ENCODE results near the gene MAP3K4.

The MAP3K4 gene

GRCh38 chr6:161048641-161049040, 57.1 kb downstream of the MAP3K4 start:
- peak; percentile 65 for DNase-seq

GRCh38 chr6:161050134-161050765, 58.7 kb downstream of the MAP3K4 start:
- no peak for DNase-seq

GRCh38 chr6:161053103-161053502, 61.5 kb downstream of the MAP3K4 start:
- no peak for DNase-seq

- DNase-seq, result no peak
Observed at GRCh38 chr6:161054876-161055275, 63.3 kb downstream of the MAP3K4 start.

GRCh38 chr6:161056451-161056850, 64.9 kb downstream of the MAP3K4 start:
- no peak for DNase-seq

- no peak for DNase-seq
Observed at GRCh38 chr6:161057103-161058091, 65.8 kb downstream of the MAP3K4 start.

GRCh38 chr6:161058741-161059140, 67.2 kb downstream of the MAP3K4 start:
- DNase-seq, result no peak

GRCh38 chr6:161061576-161061975, 70.0 kb downstream of the MAP3K4 start:
- no peak for DNase-seq

- DNase-seq, result no peak
Observed at GRCh38 chr6:161064915-161065314, 73.3 kb downstream of the MAP3K4 start.

GRCh38 chr6:161066511-161066910, 74.9 kb downstream of the MAP3K4 start:
- DNase-seq, result no peak

GRCh38 chr6:161067749-161068148, 76.2 kb downstream of the MAP3K4 start:
- DNase-seq, result no peak

- DNase-seq, result no peak
Observed at GRCh38 chr6:161068321-161068741, 76.8 kb downstream of the MAP3K4 start.

GRCh38 chr6:161073930-161074329, 82.4 kb downstream of the MAP3K4 start:
- DNase-seq, result no peak

GRCh38 chr6:161074496-161075121, 83.0 kb downstream of the MAP3K4 start:
- DNase-seq, result no peak

GRCh38 chr6:161076181-161076677, 84.7 kb downstream of the MAP3K4 start:
- DNase-seq, result peak; percentile 28

GRCh38 chr6:161079566-161080262, 88.1 kb downstream of the MAP3K4 start:
- DNase-seq, result no peak

- no peak for DNase-seq
Observed at GRCh38 chr6:161080263-161080970, 88.8 kb downstream of the MAP3K4 start.

- no peak for DNase-seq
Observed at GRCh38 chr6:161082215-161082614, 90.6 kb downstream of the MAP3K4 start.

GRCh38 chr6:161085246-161085645, 93.7 kb downstream of the MAP3K4 start:
- no peak for DNase-seq

- DNase-seq, result no peak
Observed at GRCh38 chr6:161088676-161089328, 97.2 kb downstream of the MAP3K4 start.

GRCh38 chr6:161091151-161091550, 99.6 kb downstream of the MAP3K4 start:
- DNase-seq, result no peak

Data from left hindlimb (tissue), 1 donor.